Measurements from ENCODE around the gene CHST11.

The CHST11 gene

GRCh38 chr12:104652910-104653309, 196.2 kb downstream of the CHST11 start:
- H3K9me3 Mint-ChIP-seq, result no peaks in the 10 kb centered on the region
- DNase-seq (ENCODE audit: low spot score in 2 of 2), result no peak
- H3K27ac Mint-ChIP-seq, result peak overlapping the region; percentile 75
- peaks cover 9% of the 10 kb centered on the region for H3K36me3 Mint-ChIP-seq
- peaks cover 83% of the 10 kb centered on the region for H3K4me1 Mint-ChIP-seq
- no peak for ATAC-seq
- no peak overlapping the region for H3K4me3 Mint-ChIP-seq

GRCh38 chr12:104653730-104654664, 197.2 kb downstream of the CHST11 start:
- Mint-ChIP-seq H3K9me3 (no peaks in the 10 kb centered on the region), H3K4me3 (no peak overlapping the region), H3K27ac (peak overlapping the region; percentile 75), H3K4me1 (peaks cover 83% of the 10 kb centered on the region), H3K36me3 (no peaks in the 10 kb centered on the region)
- DNase-seq (ENCODE audit: low spot score in 2 of 2) (peak in 1 of 2 donors; percentile 60), ATAC-seq (peak; percentile 52)

- no peaks in the 10 kb centered on the region for H3K36me3 Mint-ChIP-seq
- DNase-seq (ENCODE audit: low spot score in 2 of 2), result no peak
- H3K4me1 Mint-ChIP-seq, result peaks cover 78% of the 10 kb centered on the region
- no peaks in the 10 kb centered on the region for H3K9me3 Mint-ChIP-seq
- H3K27ac Mint-ChIP-seq, result peak overlapping the region; percentile 75
- no peak overlapping the region for H3K4me3 Mint-ChIP-seq
- no peak for ATAC-seq
Measured at GRCh38 chr12:104654665-104655609, 198.2 kb downstream of the CHST11 start.

- H3K4me3 Mint-ChIP-seq, result no peak overlapping the region
- ATAC-seq (no peak), DNase-seq (ENCODE audit: low spot score in 2 of 2) (no peak)
- peaks cover 82% of the 10 kb centered on the region for H3K4me1 Mint-ChIP-seq
- H3K9me3 Mint-ChIP-seq, result no peaks in the 10 kb centered on the region
- H3K27ac Mint-ChIP-seq, result peak overlapping the region; percentile 27
- H3K36me3 Mint-ChIP-seq, result no peaks in the 10 kb centered on the region
Measured at GRCh38 chr12:104656383-104656782, 199.6 kb downstream of the CHST11 start.

- ATAC-seq (no peak), DNase-seq (ENCODE audit: low spot score in 2 of 2) (no peak)
- peaks cover 77% of the 10 kb centered on the region for H3K4me1 Mint-ChIP-seq
- no peak overlapping the region for H3K27ac Mint-ChIP-seq
- no peaks in the 10 kb centered on the region for H3K9me3 Mint-ChIP-seq
- H3K36me3 Mint-ChIP-seq, result no peaks in the 10 kb centered on the region
- no peak overlapping the region for H3K4me3 Mint-ChIP-seq
Measured at GRCh38 chr12:104656921-104657320, 200.2 kb downstream of the CHST11 start.

DNA sequence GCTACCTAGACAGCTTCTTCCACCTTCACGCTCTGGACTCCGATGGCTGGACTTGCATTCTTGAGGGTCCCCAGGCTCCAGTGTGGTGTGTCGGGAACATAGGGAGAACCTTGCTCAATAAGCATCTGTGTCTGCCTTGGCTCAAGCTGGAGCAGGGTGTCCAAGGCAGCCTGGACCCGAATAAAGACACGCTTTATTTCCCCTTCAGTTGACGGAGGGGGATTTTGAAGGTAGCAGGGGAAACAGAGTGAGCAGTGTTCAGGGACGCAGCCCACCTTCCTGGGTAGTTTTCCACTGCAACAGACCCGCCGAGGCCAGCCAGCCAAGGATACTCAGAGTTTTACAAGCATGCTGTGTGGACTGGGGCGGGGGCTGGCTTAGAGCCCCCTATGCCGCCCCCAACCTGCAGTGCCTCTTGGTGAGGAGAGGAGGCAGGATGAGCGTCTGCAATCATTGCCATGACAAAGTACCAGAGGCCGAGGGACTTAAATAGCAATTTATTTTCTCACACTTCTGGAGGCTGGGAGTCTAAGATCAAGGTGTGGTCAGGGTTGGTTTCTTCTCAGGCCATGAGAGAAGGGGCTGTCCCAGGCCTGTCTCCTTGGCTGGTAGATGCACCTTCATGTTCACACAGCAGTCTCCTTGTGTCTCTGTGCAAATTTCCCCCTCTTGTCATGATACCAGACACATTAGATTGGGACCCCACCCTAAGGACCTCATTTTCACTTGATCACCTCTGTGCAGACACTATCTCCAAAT, 201.2 kb downstream of the CHST11 start:
- no peak for DNase-seq (ENCODE audit: low spot score in 2 of 2)
- no peaks in the 10 kb centered on the region for H3K36me3 Mint-ChIP-seq
- no peak for ATAC-seq
- H3K9me3 Mint-ChIP-seq, result no peaks in the 10 kb centered on the region
- no peak overlapping the region for H3K4me3 Mint-ChIP-seq
- H3K4me1 Mint-ChIP-seq, result peaks cover 67% of the 10 kb centered on the region
- no peak overlapping the region for H3K27ac Mint-ChIP-seq

DNA sequence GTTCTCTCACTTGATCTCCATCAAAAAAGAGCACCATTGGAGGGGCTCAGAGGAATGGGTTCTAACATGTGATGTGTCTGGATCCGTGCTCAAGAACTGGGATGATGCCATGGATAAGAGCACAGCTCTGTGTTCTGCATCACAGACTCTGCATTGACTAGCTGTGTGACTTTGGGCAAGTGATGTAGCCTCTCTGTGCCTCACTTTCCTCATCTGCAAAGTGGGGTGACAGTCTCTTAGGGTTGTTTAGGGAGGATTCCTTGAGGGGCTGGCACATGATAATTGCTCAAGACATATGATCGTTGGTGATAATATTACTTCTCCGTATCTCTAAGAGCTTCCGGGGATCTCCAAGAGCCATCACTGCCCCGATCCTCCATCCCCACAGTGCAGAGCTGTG, 202.3 kb downstream of the CHST11 start:
- H3K9me3 Mint-ChIP-seq, result no peaks in the 10 kb centered on the region
- H3K36me3 Mint-ChIP-seq, result no peaks in the 10 kb centered on the region
- ATAC-seq (no peak), DNase-seq (ENCODE audit: low spot score in 2 of 2) (no peak)
- no peak overlapping the region for H3K4me3 Mint-ChIP-seq
- no peak overlapping the region for H3K27ac Mint-ChIP-seq
- H3K4me1 Mint-ChIP-seq, result peaks cover 61% of the 10 kb centered on the region

GRCh38 chr12:104662203-104662602, 205.5 kb downstream of the CHST11 start:
- Mint-ChIP-seq H3K4me1 (peaks cover 47% of the 10 kb centered on the region), H3K36me3 (no peaks in the 10 kb centered on the region), H3K4me3 (no peak overlapping the region), H3K9me3 (no peaks in the 10 kb centered on the region), H3K27ac (no peak overlapping the region)
- no peak for ATAC-seq
- no peak for DNase-seq (ENCODE audit: low spot score in 2 of 2)

DNA sequence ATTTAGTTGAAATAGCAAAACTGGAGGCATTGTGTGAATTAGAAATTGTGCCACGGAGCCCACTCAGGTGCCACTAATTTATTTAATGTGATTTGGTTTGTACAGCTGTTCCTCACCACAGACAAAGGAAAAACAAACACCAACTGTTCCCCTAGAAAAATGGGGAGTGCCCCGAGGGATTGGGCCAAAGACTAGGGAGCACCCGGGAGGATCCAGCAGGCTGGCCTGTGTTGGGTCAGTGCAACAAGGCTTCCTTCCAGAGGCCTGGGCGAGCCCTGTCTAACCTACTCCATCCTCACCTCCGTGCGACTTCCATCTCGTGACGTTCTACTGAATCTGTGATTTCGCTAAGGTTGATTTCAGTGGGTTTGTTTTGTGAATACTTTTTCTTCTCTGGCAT, 206.2 kb downstream of the CHST11 start:
- Mint-ChIP-seq H3K36me3 (no peaks in the 10 kb centered on the region), H3K4me1 (peaks cover 43% of the 10 kb centered on the region), H3K9me3 (no peaks in the 10 kb centered on the region), H3K4me3 (no peak overlapping the region), H3K27ac (no peak overlapping the region)
- ATAC-seq (no peak), DNase-seq (ENCODE audit: low spot score in 2 of 2) (no peak)

DNA sequence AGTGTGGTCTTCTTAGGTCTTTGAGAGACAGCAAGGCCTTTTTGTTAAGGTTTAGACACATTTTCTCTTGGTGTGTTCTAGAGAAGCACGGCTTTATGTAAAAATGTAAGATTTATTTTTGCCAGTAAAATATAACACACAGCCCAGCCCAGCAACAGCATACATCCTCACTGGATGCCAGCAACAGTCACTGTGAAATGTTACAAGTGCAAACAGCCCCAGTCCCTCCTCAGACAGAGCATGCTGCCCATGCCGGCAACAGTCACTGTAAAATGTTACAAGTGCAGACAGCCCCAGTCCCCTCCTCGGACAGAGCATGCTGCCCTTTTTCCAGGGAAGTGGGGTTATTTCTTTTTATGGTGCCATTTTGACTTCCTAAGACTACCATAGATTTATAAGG, 207.6 kb downstream of the CHST11 start:
- peak overlapping the region; percentile 2 for H3K27ac Mint-ChIP-seq
- DNase-seq (ENCODE audit: low spot score in 2 of 2) (no peak), ATAC-seq (no peak)
- H3K36me3 Mint-ChIP-seq, result no peaks in the 10 kb centered on the region
- H3K4me1 Mint-ChIP-seq, result peaks cover 43% of the 10 kb centered on the region
- no peaks in the 10 kb centered on the region for H3K9me3 Mint-ChIP-seq
- no peak overlapping the region for H3K4me3 Mint-ChIP-seq

GRCh38 chr12:104665296-104665695, 208.5 kb downstream of the CHST11 start:
- no peak for DNase-seq (ENCODE audit: low spot score in 2 of 2)
- Mint-ChIP-seq H3K4me3 (no peak overlapping the region), H3K4me1 (peaks cover 48% of the 10 kb centered on the region), H3K27ac (peak overlapping the region; percentile 71), H3K36me3 (no peaks in the 10 kb centered on the region), H3K9me3 (no peaks in the 10 kb centered on the region)
- ATAC-seq, result peak; percentile 95

DNA sequence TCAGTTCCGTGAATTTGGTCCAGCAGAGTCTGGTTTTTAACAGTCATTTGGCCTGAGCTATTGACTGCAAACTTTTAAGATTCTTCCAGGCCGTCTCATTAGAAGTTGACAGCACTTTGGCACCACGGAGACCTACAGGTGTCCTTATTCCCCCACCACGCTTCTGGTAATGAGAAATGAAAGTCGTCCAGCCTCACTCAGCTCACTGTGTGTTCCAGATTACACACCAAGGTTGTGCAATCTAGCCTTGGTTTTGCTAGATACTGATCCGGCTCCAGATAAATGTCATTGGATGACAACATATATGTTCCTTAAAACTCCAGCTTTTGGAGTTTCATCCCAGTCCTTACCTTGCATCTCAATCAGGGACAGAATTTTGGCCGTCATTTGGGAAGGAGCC, 210.4 kb downstream of the CHST11 start:
- DNase-seq (ENCODE audit: low spot score in 2 of 2) (no peak), ATAC-seq (no peak)
- no peak overlapping the region for H3K4me3 Mint-ChIP-seq
- no peaks in the 10 kb centered on the region for H3K9me3 Mint-ChIP-seq
- H3K27ac Mint-ChIP-seq, result no peak overlapping the region
- peaks cover 15% of the 10 kb centered on the region for H3K36me3 Mint-ChIP-seq
- peaks cover 59% of the 10 kb centered on the region for H3K4me1 Mint-ChIP-seq

GRCh38 chr12:104668274-104668718, 211.5 kb downstream of the CHST11 start:
- H3K4me1 Mint-ChIP-seq, result peaks cover 70% of the 10 kb centered on the region
- DNase-seq (ENCODE audit: low spot score in 2 of 2), result no peak
- no peak overlapping the region for H3K4me3 Mint-ChIP-seq
- no peaks in the 10 kb centered on the region for H3K9me3 Mint-ChIP-seq
- H3K36me3 Mint-ChIP-seq, result peaks cover 16% of the 10 kb centered on the region
- H3K27ac Mint-ChIP-seq, result peak overlapping the region; percentile 90
- ATAC-seq, result no peak

DNA sequence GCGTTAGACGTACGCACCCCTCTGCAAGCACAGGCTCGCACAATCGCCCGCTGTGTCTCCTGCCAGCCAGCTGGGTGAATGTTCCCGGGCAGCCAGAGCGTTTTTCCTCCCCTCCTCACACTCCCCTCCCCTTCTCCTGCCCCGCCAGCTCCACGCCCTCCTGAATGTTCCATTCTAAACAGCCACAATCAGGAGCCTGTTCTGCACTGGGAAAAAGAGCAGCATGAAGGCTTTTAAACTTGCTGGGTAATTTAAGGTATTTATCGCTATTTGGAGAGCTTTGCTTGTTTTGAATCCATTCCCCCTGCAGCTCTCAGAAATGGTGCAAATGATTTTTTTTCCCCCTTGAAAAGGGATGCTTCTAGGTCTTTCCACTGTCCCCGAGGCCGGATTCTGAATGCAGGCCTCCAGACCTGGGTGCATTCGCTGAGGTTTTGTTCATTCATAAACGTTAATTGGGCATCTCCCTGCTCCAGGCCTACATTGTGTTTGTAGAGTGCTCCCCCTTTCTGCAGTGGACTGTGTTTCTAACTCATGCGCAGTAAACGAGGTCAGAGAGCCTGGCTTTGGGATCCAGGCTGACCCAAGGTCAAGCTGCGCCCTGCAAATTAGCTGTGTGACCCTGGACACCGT, 212.5 kb downstream of the CHST11 start:
- Mint-ChIP-seq H3K4me3 (no peak overlapping the region), H3K27ac (peak overlapping the region; percentile 90), H3K36me3 (peaks cover 16% of the 10 kb centered on the region), H3K9me3 (no peaks in the 10 kb centered on the region), H3K4me1 (peaks cover 71% of the 10 kb centered on the region)
- DNase-seq (ENCODE audit: low spot score in 2 of 2) (no peak), ATAC-seq (no peak)
